Measurements from ENCODE around the gene SOST.

- TF ChIP-seq, protein P1, sequence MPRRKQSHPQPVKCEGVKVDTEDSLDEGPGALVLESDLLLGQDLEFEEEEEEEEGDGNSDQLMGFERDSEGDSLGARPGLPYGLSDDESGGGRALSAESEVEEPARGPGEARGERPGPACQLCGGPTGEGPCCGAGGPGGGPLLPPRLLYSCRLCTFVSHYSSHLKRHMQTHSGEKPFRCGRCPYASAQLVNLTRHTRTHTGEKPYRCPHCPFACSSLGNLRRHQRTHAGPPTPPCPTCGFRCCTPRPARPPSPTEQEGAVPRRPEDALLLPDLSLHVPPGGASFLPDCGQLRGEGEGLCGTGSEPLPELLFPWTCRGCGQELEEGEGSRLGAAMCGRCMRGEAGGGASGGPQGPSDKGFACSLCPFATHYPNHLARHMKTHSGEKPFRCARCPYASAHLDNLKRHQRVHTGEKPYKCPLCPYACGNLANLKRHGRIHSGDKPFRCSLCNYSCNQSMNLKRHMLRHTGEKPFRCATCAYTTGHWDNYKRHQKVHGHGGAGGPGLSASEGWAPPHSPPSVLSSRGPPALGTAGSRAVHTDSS (tag by site-specific recombination; IDR thresholded peaks at IDR 0.05): no peak
- TF ChIP-seq ZNF830 (tag by site-specific recombination; IDR thresholded peaks at IDR 0.05; ENCODE audit: low read depth): no peak
- TF ChIP-seq PATZ1 (tag by site-specific recombination; IDR thresholded peaks at IDR 0.05): no peak
- no peak for TF ChIP-seq MZF1 (tag by site-specific recombination; IDR thresholded peaks at IDR 0.05; ENCODE audit: borderline replicate concordance)
Measured at GRCh38 chr17:43784068-43784467, 25.5 kb upstream of the SOST start.
